HG02973 (cell line): ENCODE data around the gene WWC1.
"Not testable (repeated sequence)": the region's sequence is repeated elsewhere in the genome, so short reads cannot be mapped to it uniquely, and the experiment has no call there.

Source experiments
- ATAC-seq: cut with Tn5 transposase; IDR thresholded peaks from one replicate; pipeline ENCODE4 v1.9.1; 2021; ENCODE audit warnings: moderate library complexity; ENCODE audit not compliant: unreplicated experiment

WWC1 gene

DNA sequence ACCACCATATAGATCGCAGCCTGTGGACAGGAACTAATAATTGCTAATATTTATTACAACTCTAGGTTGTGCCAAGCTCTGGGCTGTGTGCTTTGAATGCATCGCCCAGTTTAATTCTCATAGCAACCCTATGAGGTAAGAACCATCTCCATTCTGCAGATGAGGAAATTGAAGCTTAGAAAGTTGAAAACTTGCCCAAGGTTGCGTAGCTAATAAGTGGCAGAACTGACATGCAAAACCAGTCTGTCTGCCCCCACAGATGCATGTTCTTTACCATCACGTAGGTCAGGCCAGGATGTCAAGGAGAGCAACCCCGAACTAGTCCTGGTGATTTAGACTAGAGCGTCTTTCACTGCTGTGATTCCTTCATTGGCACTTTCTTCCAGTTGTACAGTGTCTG, 15.6 kb downstream of the WWC1 start:
- ATAC-seq = no peak

DNA sequence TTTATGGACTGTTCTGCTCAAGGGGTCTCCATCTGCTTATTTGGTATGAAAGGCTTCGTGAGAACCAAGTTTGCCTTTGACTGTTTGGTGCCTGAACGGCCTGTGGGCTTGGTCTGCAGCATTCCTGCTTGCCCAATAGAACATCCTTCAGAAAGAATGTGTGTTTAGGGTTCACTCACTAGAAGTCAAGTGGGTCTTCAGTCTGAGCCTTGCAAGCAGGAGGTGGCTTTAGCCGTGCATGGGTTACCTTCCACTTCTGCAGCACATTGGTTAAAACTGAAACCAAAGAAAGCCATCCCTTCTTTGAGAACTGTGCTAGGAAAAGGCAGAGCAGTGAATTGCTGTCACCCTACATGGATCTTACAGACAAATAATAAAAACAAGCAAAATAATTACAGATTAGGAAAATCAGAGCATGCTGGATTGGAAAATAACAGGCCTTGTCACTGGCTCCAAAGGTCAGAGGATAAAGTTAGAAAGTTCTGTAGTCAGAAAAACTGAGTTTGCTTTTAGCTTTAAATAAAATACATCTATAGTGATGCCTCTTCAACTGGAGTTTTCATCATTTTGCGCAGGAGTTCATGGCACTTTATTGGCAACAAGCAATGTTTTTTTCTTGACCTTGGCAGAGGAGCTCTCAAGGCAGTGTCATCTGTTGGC, 16.6 kb downstream of the WWC1 start:
- no peak for ATAC-seq

DNA sequence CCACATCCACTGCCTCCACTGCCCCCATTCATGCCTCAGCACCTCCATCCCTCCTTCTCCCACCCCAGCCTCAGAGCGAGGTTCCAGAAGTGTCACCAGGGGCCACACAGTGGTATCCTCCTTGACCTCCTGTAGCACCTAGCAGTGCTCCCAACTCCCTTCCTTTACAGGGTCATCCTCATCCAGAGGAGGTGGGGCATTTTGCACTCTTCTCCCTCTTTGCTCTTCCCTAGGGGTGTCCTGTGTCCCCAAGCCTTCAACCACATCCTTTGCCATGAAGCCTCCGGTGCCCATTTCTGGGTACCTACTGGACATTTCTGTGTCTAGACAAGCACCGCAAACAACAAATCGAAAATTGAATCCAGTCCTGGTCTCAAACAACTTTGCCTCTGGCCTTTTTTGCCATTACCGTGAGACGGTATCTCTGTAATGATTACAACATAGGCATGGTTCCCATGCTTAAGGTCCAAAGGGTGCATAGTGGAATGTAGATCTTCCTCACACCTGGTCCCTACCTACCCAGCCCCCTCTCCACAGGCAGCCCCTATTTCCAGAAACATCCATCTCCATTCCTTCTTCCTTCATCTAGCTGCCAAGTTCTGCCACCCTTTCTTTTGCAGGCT, 17.6 kb downstream of the WWC1 start:
- no peak for ATAC-seq

DNA sequence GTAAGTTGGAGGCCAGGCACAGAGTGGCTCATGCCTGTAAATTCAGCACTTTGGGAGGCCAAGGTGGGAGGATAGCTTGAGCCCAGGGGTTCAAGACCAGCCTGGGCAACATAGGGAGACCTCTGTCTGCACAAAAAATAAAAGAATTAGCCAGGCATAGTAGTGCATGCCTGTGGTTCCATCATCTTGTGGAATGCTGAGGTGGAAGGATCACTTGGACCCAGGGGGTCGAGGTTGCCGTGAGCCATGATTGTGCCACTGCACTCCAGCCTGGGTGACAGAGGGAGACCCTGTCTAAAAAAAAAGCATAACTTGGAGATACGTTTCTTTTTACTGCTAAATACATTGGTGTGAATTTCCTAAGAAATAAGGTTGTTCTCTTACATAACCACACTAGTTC, 19.1 kb downstream of the WWC1 start:
- not testable (repeated sequence) for ATAC-seq

DNA sequence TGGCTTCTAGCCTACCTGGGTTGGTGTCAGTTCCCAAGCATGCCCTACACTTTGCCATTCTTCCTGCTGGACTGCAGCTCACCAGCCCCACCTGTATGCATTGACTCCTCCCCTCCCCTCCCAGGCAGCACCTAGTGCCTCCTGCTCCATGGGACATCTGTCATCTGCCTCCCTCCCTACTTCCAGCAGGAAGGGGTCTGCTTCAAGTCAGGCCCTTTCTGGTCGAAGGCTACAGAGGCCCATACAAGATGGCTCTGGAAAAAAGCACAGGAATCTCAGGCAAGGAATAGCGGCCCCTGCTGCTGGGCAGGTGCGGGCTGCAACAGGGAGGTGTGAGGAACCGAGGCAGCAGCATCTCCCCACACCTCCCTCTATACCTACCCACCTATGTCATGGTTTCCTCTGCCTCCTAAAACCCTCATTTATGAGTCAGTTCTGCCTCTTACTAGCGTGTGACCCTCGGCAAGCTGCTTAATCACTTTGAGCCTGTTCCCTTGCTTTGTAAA, 19.7 kb downstream of the WWC1 start:
- ATAC-seq = no peak

DNA sequence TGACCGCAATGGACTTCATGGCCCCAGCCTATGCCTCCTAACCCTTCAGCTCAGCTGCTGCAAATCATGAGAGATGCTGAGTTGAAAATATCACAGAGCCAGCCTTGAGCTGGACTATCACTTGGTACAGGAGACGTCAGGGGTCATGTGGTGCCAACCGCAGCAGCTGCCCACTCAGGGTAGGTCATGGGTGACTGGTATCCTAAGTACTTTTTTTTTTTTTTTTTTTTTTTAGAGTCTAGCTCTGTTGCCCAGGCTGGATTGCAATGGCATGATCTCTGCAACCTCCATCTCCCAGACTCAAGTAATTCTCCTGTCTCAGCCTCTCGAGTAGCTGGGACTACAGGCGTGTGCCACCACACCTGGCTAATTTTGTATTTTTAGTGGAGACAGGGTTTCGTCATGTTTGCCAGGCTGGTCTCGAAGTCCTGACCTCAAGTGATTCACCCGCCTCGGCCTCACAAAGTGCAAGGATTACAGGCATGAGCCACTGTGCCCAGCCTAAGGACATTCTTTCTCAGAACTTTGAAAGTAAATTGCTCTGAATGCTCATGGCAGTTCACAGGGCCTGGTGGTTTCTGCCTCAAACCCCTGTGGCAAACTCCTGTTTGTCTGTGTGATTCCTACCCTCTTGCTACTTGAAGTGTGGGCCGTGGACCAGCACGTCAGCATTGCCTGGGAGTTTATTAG, 21.3 kb downstream of the WWC1 start:
- ATAC-seq = no peak

DNA sequence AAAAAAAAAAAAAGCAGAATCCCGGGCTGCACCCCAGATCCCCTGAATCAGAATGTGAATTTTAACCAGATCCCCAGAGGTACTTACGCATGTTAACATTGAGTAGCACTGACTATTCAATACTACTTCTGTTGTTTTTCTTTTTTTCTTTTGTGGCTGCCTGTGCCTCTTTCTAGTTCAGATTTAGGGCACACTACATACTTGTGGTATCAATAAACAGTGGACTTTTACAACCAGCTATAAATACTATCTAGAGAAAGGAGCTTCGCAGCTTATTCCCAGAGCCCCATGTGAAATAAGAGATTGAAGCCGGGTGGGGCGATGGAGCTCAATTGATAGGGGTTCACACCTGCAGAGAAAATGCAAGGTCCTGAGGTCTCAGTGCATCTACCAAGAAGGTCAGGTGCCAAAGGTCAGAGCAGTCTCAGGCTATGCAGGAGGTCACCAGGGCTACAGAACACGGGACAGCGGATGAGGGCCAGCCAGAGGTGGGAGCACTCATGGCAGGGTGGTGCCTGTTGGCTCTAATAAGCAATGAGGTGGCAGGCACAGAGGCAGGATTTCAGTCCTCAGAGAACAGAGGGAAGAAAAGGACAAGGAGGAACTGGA, 22.3 kb downstream of the WWC1 start:
- ATAC-seq = no peak

DNA sequence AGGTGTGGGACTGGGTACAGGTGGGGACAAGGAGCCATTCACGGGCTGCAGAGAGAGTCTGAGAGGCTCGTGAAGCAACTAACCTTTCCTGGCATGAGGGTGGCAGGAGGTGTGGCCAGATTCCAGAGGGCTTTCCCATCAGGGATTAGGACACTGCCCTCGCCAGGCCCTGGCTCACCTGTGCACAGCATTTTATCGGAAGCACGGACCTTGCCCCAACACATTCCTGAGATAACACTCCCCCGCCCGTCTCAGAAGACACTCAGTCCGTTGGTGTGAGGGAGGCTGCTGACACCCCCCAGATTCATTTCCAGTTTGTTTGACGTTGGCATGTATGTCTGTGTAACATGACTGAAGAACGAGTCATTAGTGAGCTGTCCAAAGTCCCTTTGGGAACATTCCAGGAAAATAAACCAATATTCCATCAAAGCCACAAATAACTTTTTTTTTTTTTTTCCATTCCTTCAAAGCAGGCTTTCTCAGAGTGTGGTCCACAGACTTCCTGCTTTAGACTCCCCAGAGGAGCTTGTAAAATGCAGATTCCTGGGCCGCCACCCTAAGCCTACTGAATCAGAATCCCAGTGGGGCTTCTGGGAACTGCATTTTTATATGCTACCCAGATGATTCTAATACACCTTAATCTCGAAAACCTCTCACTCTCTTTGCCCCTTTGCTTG, 23.4 kb downstream of the WWC1 start:
- no peak for ATAC-seq

DNA sequence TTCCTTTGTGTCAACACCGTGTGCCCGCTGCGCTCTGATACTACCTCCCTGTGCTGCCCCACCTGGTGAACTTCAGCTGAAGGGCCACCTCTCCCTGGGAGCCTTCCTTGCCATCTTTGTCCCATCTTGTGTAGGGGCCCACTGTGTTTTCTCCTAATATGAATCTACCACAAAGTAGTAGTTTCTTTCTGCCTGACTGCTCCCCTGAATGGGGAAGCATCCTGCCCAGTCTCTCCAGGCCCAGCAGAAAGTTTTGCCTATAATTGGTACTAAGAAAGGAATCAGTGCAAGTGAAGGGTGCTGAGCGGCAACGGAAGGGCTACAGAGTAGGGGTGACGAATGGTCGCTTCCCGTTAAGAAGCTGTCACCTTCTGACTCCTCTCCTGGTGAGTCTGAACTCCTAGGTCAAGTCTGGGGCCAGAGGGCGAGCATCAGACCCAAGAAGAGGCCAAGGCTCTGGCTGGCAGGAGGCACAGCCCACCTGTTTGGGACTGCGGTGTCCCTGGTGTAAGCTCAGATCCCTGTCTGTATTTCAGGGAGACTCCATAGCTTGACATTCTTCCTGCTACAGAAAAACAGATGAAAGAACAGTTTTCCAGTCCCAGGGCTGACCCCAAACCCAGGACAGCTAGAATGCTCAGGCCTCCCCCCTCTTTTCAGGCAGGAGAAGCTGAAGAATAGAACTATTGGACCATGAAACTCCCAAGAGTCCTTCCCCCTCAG, 24.1 kb downstream of the WWC1 start:
- ATAC-seq = no peak

DNA sequence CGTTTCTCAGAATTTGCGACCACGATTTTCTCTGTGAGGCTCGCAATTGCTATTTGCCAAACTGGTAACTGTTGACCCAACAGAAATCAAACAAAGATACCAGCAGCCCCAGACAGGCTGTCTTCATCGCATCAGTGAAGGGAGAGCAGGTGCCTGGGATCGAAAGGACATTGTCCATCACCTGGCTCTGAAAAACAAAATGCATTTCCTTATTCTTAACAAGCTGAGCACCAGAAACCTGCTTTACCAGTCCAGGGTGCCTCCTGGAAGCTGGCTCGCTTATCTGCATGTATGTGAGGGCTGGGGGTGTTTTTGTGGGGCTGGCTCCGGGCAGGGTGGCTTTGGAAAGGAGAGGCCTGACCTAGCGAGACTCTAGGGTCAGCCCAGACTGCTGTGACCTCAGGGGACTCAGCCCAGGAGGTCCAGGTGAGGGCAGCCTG, 24.7 kb downstream of the WWC1 start:
- no peak for ATAC-seq

DNA sequence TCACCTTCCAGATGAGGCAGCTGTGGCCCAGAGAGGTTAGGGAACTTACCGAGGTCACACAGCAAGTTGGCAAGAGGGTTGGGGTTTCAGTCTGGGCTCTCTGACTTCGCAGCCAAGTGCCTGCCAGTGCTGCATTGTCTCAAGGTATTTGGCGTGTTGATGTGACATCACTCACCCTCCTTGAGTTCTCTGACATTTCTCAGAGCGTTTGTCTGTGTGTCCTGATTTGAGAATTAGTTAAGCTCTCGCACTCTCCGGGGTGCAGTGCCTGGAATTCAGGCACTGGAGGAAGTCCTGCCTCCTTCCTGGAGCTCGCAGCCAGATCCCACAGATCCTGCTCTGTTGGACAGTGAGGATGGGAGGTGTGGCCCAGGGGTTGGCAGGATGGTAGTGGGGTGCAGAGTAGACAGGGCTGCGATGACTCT, 25.7 kb downstream of the WWC1 start:
- ATAC-seq = no peak

DNA sequence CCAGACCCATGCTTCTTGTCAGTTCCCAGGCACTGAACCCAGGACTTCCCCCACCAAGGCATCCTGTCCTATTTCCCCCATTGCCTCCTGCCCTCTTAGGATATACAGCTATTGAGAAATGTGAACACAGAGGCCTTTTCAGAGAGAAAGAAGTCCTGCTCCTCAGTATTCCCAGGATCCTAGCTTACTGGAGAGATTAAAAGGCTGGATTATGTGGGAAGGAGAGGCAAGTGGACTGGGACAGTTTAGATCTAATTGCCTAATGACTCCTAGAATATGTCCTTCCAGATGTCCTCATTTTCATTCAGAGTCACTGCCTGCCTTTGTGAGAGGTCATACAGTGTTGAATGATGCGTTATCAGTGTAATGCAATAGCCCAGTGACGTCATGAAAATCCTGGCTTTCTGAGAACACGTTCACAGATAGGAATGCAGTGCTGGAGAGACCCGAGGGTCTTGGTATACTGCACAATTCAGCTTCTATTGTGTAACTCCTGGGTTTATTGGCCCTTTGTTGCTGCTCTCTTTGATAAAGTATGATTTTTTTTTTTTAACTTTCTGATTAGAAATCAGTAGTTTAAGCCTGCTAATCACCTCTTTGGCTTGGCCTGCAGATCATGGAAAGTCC, 26.2 kb downstream of the WWC1 start:
- ATAC-seq = no peak

DNA sequence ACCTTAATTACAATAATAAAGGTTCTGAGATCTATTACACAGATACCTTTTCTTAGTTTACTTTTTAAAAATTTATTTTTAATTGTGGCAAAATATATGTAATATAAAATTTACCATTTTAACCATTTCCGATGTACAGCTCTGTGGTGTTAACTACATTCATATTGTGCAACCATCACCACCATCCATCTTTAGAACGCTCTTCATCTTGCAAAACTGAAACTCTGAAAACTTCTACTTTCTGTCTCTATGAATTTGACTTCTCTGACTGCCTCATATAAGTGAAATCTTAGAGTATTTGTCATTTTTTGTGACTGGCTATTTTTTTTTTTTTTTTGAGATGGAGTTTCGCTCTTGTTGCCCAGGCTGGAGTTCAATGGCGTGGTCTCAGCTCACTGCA, 26.8 kb downstream of the WWC1 start:
- no peak for ATAC-seq

DNA sequence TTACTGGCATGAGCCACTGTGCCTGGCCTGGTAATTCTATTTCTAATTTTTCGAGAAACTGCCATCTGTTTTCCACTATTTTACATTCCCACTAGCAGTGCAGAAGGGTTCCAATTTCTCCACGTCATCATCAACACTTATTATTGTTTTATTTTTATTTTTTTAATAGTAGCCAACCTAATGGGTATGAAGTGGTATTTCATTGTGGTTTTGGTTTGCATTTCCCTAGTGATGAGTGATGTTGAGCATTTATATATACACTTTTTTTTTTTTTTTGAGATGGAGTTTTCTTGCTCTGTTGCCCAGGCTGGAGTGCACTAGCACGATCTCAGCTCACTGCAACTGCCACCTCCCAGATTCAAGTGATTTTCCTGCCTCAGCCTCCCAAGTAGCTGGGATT, 28.3 kb downstream of the WWC1 start:
- ATAC-seq = no peak

DNA sequence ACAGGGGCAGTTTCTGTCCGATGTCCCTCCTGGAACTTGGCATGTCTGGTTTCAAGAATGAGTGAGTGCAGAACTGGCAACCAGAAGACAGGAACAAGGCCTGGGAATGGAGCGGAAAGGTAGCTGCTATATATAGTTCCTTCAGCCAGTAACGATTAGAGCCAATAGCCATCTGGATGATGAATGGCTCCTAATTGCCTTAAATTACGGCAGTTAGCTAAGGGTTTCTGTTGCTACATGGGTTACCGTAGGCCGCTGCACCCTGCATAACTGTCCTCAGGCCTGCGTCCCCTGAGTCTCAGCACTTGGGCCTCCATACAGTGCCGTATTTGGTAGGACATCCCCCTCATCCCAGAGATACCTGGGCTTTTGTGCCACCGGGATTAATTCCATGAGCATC, 29.4 kb downstream of the WWC1 start:
- ATAC-seq = no peak

DNA sequence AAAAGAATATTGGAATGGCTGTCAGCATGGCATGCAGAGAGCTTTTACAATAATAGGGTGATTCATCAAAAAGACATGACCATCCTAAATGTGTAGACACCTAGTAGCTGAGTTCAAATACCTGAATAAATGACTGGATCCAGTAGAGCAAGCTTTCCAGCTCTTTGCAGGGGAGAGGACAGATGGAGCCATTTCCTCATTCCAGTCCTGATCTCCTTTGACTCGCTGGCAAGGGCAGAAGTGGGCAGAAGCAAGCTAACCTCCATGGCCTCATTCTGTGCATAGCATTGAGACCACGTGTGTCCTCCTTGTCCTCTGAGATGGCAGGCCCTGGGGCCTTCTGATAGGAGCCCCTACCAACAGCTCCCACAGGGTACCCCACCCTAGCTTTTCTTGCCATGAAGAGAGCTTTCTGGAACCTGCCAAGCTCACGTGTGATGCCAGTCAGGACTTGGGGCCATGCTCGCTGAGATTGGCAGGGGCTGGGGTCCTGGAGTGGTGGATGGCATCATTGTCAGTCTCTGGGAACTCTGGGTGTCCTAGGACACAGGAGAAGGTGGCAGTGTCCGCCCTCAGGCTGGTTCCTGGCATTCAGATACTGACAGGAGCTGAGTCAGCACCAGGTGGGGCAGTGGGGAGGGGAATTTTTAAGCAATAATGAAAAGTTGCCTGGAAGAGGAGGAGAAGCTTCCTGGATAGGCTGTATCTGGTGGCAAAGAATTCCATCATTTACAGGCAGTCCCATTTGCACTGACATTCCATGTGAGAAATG, 33.6 kb downstream of the WWC1 start:
- no peak for ATAC-seq

DNA sequence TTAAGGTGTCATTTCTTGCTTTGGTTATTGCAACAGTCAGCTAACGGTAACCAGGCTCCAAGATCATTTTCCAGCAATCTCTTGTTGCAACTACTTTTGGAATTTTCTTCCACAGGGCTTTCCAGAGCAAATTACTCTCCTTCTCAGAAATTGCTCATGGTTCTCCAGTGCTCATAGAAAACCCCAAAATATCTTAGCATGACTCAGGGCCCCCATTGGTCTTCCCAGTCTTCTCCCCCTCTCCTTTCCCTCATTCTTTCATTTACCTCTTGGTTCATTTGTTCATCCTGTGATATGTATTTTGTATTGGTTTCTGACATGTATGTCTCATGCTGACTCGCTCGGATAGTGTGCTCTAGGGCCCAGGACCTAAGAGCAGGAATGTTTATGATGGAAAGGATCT, 35.6 kb downstream of the WWC1 start:
- ATAC-seq = no peak

DNA sequence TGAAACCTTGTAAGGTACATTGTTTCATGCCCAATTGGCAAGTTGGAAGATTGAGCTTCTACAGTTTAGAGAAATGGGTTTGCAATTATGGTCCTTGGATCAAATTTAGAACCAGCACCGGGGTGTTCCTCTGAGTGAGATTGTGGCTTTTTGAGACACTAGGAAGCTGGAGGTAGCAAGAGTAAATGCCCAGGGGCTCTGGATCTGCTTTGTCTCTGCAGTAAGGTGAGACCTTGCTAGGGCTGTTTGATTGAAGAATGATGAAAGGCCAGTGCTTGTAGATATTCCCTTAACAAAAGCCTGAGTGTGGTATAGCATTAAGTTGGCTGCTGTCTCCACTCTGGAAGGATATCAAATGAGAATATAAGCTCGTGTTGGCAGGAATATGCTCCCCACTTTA, 36.0 kb downstream of the WWC1 start:
- ATAC-seq = no peak

DNA sequence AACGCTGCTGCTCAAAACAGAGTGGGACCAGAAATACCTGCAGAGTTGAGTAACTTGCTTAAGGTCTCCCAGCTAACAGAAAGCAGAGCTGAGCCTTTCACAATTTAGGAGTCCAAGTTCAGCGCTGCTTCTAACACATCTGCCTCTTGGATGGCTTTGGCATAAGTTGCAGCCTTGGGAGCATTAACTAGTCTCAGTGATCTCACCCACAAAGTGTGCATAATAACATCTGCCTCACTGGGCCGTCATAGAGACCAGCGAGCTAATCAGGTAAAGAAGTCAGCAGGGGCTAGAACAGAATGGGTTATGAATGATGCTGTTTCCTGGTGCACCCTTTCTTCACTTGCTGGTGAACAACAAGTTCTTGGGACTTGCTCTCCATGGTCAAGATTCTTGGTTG, 36.5 kb downstream of the WWC1 start:
- no peak for ATAC-seq
